H9 (cell line): ENCODE results near the gene CAMSAP2. TPM values are rescaled to one million over a fixed set of nuclear protein-coding genes. Genes with fewer than 3 reads are reported as not detected.

ENCODE experiments used
- DNase-seq: peaks from one replicate; pipeline ENCODE4 v3.0.0-alpha.2; 2017
- H2AFZ ChIP-seq: one replicate; pipeline ENCODE4 v1.6.1; 2013; ENCODE audit warnings: mild to moderate bottlenecking, low read length, control low read depth, moderate library complexity
- H2AK5ac ChIP-seq: 2 replicates; pipeline ENCODE4 v1.6.1; 2013; ENCODE audit warnings: low read length, control low read depth, mixed read lengths; ENCODE audit not compliant: insufficient read length
- H2BK120ac ChIP-seq: one replicate; pipeline ENCODE4 v1.6.1; 2013; ENCODE audit warnings: low read depth, mild to moderate bottlenecking, low read length, control low read depth, inconsistent platforms; ENCODE audit not compliant: poor library complexity, severe bottlenecking
- H2BK12ac ChIP-seq: 2 replicates; pipeline ENCODE4 v1.6.1; 2013; ENCODE audit warnings: low read length, control low read depth, mixed read lengths, low read depth; ENCODE audit not compliant: insufficient read length
- H2BK15ac ChIP-seq: 2 replicates; pipeline ENCODE4 v1.6.1; 2013; ENCODE audit warnings: low read depth, low read length, control low read depth
- H2BK20ac ChIP-seq: one replicate; pipeline ENCODE4 v1.6.1; 2013; ENCODE audit warnings: low read depth, mild to moderate bottlenecking, low read length, control low read depth, inconsistent platforms; ENCODE audit not compliant: poor library complexity, severe bottlenecking
- H2BK5ac ChIP-seq: 2 replicates; pipeline ENCODE4 v1.6.1; 2013; ENCODE audit warnings: low read length, control low read depth, mixed read lengths; ENCODE audit not compliant: insufficient read length
- H3K14ac ChIP-seq: 2 replicates; pipeline ENCODE4 v1.6.1; 2013; ENCODE audit warnings: low read length, control low read depth; ENCODE audit not compliant: insufficient read depth
- H3K18ac ChIP-seq: 2 replicates; pipeline ENCODE4 v1.6.1; 2013; ENCODE audit warnings: low read depth, mild to moderate bottlenecking, mixed read lengths, low read length, control low read depth; ENCODE audit not compliant: insufficient read length
- H3K23ac ChIP-seq: 2 replicates; pipeline ENCODE4 v1.6.1; 2013; ENCODE audit warnings: low read length, control low read depth, mixed read lengths, low read depth; ENCODE audit not compliant: insufficient read length
- H3K23me2 ChIP-seq: 2 replicates; pipeline ENCODE4 v1.6.1; 2013; ENCODE audit warnings: low read depth, mild to moderate bottlenecking, mixed read lengths, low read length, control low read depth; ENCODE audit not compliant: insufficient read length, poor library complexity, severe bottlenecking
- H3K27ac ChIP-seq: 2 replicates; pipeline ENCODE4 v1.5.1; 2013; ENCODE audit warnings: low read length, control low read depth, mixed read lengths, low read depth; ENCODE audit not compliant: insufficient read length
- H3K27me3 ChIP-seq: 2 replicates; pipeline ENCODE4 v1.6.1; 2013; ENCODE audit warnings: low read length, control low read depth, inconsistent platforms; ENCODE audit not compliant: insufficient read depth
- H3K4ac ChIP-seq: 2 replicates; pipeline ENCODE4 v1.6.1; 2013; ENCODE audit warnings: low read depth, mild to moderate bottlenecking, control low read depth, inconsistent platforms, low read length, moderate library complexity
- H3K4me1 ChIP-seq: 2 replicates; pipeline ENCODE4 v1.6.1; 2013; ENCODE audit warnings: low read length, control low read depth, inconsistent platforms; ENCODE audit not compliant: insufficient read depth
- H3K4me2 ChIP-seq: 2 replicates; pipeline ENCODE4 v1.6.1; 2013; ENCODE audit warnings: low read length, control low read depth, mixed read lengths; ENCODE audit not compliant: insufficient read length, insufficient read depth
- H3K56ac ChIP-seq: 2 replicates; pipeline ENCODE4 v1.6.1; 2013; ENCODE audit warnings: low read depth, mild to moderate bottlenecking, mixed read lengths, low read length, control low read depth; ENCODE audit not compliant: insufficient read length
- H3K79me1 ChIP-seq: 2 replicates; pipeline ENCODE4 v1.6.1; 2013; ENCODE audit warnings: low read depth, mild to moderate bottlenecking, moderate library complexity, low read length, control low read depth, inconsistent platforms; ENCODE audit not compliant: insufficient read depth, poor library complexity, severe bottlenecking
- H3K79me2 ChIP-seq: 2 replicates; pipeline ENCODE4 v1.6.1; 2013; ENCODE audit warnings: low read length, control low read depth, inconsistent platforms; ENCODE audit not compliant: insufficient read depth
- H3K9ac ChIP-seq: 2 replicates; pipeline ENCODE4 v1.6.1; 2013; ENCODE audit warnings: low read length, control low read depth, mixed read lengths; ENCODE audit not compliant: insufficient read length; ENCODE audit errors: extremely low read depth
- H3K9me3 ChIP-seq: one replicate; pipeline ENCODE4 v1.6.1; 2013; ENCODE audit warnings: low read depth, low read length, inconsistent platforms; ENCODE audit not compliant: control insufficient read depth
- H3T11ph ChIP-seq: one replicate; pipeline ENCODE4 v1.6.1; 2013; ENCODE audit warnings: mild to moderate bottlenecking, low read length, control low read depth, inconsistent platforms
- H4K20me1 ChIP-seq: one replicate; pipeline ENCODE4 v1.6.1; 2013; ENCODE audit not compliant: control insufficient read depth, insufficient read length, insufficient read depth
- H4K5ac ChIP-seq: 2 replicates; pipeline ENCODE4 v1.6.1; 2013; ENCODE audit warnings: low read depth, mild to moderate bottlenecking, mixed read lengths, low read length, control low read depth; ENCODE audit not compliant: insufficient read length
- H4K8ac ChIP-seq: replicated peaks from 2 replicates; pipeline ENCODE4 v1.6.1; 2013; ENCODE audit warnings: low read length, control low read depth, mixed read lengths, low read depth; ENCODE audit not compliant: insufficient read length
- H4K91ac ChIP-seq: 2 replicates; pipeline ENCODE4 v1.6.1; 2013; ENCODE audit warnings: low read depth, mild to moderate bottlenecking, moderate library complexity, mixed read lengths, low read length, control low read depth; ENCODE audit not compliant: insufficient read length
- H3K27ac Mint-ChIP-seq, 3 experiments: 2 replicates in 2 of 3; 3 replicates in 1 of 3; pipeline ENCODE4 v1.8.0; 2020 to 2021; ENCODE audit warnings: mixed read lengths in 3 of 3, mild to moderate bottlenecking in 1 of 3, moderate library complexity in 1 of 3
- H3K27me3 Mint-ChIP-seq: 2 replicates; pipeline ENCODE4 v1.8.0; 2021; ENCODE audit warnings: low read depth, mild to moderate bottlenecking, moderate library complexity, mixed read lengths
- H3K36me3 Mint-ChIP-seq, 3 experiments: 2 replicates in 2 of 3; 3 replicates in 1 of 3; pipeline ENCODE4 v1.8.0; 2020 to 2021; ENCODE audit warnings: low read depth in 3 of 3, mixed read lengths in 3 of 3; ENCODE audit not compliant: insufficient read depth in 1 of 3
- H3K4me1 Mint-ChIP-seq, 2 experiments: 2 replicates each; pipeline ENCODE4 v1.8.0; 2020; ENCODE audit warnings: mixed read lengths in 2 of 2
- H3K4me3 Mint-ChIP-seq, 2 experiments: 2 replicates in 1 of 2; 3 replicates in 1 of 2; pipeline ENCODE4 v1.8.0; 2020 to 2021; ENCODE audit warnings: mild to moderate bottlenecking in 2 of 2, mixed read lengths in 2 of 2, moderate library complexity in 1 of 2
- H3K9me3 Mint-ChIP-seq, 2 experiments: 2 replicates in 1 of 2; 3 replicates in 1 of 2; pipeline ENCODE4 v1.8.0; 2020; ENCODE audit warnings: mild to moderate bottlenecking in 2 of 2, mixed read lengths in 2 of 2, moderate library complexity in 1 of 2
- CTCF ChIP-seq: fragments of 200-600 bp; sonication (generic); conservative IDR thresholded peaks from 3 replicates; pipeline ENCODE4 v1.8.0; 2021; ENCODE audit warnings: antibody characterized with exemption, mild to moderate bottlenecking
- WGBS: extraction: QIAGEN DNeasy Blood & Tissue Kit; methylation state at CpG from one replicate; pipeline ENCODE4 v1.1.7; 2013; ENCODE audit warnings: missing lambda C conversion rate, low lambda C conversion rate, mixed read lengths; ENCODE audit not compliant: insufficient read length; ENCODE audit errors: extremely low coverage; 5-methylcytosine and 5-hydroxymethylcytosine counted together
- total RNA-seq: library from RNA; stranded (reverse); gene quantifications from 2 replicates; pipeline ENCODE4 v1.2.1, GENCODE V29; 2021

CAMSAP2 gene
- total RNA-seq, 1 experiment from 2014 or later: 33.7 TPM

DNA sequence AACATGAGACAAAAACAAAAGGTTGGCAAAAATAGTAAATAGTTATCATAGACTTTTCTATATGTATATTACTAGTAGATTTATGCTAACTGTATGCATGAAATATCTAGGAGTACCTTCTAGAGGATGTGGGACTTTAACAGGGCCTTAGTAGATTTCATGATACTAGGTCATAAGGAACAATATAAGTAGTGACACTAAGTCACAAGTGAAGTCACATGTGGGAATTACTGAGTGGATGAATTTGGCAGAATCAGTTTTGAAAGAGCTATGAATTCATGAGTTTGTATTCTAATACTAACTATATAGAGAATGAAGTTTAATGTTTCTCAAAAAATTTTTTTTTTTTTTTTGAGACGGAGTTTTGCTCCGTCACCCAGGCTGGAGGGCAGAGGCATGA lies 81.0 kb downstream of the CAMSAP2 start:
- Histone ChIP-seq H2BK15ac (no peak overlapping the region), H4K5ac (no peak overlapping the region), H2AK5ac (no peak overlapping the region), H3K4me2 (no peak overlapping the region), H3K23me2 (no peaks in the 10 kb centered on the region), H3K79me1 (no peaks in the 10 kb centered on the region), H3K4ac (no peak overlapping the region), H3K23ac (no peak overlapping the region), H3T11ph (no peak overlapping the region), H2BK20ac (no peak overlapping the region), H4K91ac (no peak overlapping the region), H3K4me1 (no peaks in the 10 kb centered on the region), H4K20me1 (no peaks in the 10 kb centered on the region), H3K79me2 (no peaks in the 10 kb centered on the region), H3K9me3 (no peaks in the 10 kb centered on the region), H3K9ac (no peak overlapping the region), H3K27me3 (no peaks in the 10 kb centered on the region), H3K18ac (no peak overlapping the region), H3K27ac (no peak overlapping the region), H2AFZ (no peak overlapping the region), H2BK12ac (no peak overlapping the region), H4K8ac (no peak overlapping the region), H3K14ac (no peak overlapping the region), H3K56ac (no peak overlapping the region), H2BK120ac (no peak overlapping the region), H2BK5ac (no peak overlapping the region)
- Mint-ChIP-seq H3K27ac (no peak overlapping the region), H3K9me3 (no peaks in the 10 kb centered on the region), H3K4me3 (no peak overlapping the region), H3K36me3 (peaks cover 0 to 14% (median 2%) of the 10 kb centered on the region in 3 experiments; a peak in 3 of 7 replicates), H3K4me1 (no peaks in the 10 kb centered on the region), H3K27me3 (no peaks in the 10 kb centered on the region)
- no CpG with 5 or more reads among the region's 2 CpGs for WGBS
- no peak for TF ChIP-seq CTCF
- DNase-seq: no peak
